Stimulated activated CD4-positive, alpha-beta T cell treated with anti-CD3 and anti-CD28 coated beads, Interleukin-1b, Interleukin-23, amount 100 ng/mL, for 4 hours (primary cell): ENCODE data around the gene CHST11.

ENCODE experiments used
- DNase-seq, 2 donors: peaks; one replicate each; pipeline ENCODE4 v3.0.0-alpha.2; 2020; ENCODE audit warnings: low read depth in 2 of 2

CHST11 gene

DNA sequence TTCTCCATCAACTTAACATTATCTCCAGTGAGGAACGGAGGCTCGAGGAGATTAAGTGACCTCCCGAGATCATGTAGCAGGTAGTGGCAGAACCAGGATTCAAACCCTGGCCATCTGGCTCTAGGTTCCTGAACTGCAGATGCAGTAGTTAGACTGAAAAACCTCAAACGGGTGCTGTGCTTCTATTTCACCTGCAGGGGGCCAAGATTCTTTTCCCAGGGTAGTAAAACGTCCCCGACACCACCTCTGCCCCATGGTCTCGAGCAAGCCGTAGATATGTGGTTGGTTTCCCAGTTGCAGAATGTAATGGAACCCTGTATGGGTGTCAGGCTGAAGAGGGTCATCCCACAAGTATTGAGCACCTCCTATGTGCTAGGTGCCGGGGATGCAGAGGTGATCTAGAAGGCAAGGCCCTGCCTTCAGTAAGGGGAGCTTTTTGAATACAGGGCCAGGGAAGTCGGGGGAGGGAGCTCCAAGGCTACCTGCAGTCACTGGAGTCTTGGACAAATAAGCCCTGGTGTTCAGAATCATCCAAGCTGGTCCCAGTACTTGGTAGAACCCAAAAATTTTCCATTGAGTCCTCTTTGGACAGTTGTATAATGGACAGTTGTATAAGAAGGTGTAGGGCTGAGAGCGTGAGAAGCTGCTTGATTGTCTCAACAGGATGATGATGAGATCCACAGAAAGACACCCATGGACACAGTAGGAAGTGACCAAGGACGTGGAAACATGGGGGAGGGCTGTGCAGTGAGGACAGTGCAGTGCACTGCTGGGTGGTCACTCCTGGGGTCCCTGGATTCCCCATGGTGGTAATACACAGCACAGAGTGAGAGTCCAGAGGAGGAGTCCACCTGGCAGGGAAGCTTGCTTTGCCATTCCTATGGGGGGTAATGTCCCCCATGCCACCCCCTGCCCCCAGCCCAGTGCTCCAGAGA is 197.2 kb downstream of the CHST11 start:
- DNase-seq: no peak

- no peak for DNase-seq
Measured at GRCh38 chr12:104654665-104655609, 198.2 kb downstream of the CHST11 start.

DNA sequence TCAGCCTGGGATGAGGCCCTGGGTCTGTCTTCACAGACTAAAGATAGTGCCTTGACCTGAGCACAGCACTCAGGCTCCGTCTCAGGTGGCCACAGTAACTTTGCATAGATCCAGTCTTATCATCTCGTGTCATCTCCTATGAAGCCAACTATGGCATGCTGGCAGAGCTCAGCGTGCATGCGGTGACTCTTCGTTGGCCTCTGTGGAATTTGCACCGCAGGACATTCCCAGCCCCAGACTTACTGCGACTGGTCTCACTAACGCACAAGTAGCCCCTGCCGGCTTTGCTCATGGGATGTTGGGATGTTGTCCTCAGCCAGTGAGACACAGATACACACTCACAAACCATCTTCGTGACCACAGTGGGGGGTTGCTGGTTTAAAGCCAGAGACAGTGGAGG is 199.6 kb downstream of the CHST11 start:
- DNase-seq: no peak

- no peak for DNase-seq
Measured at GRCh38 chr12:104656921-104657320, 200.2 kb downstream of the CHST11 start.

GRCh38 chr12:104657726-104658484 is 201.2 kb downstream of the CHST11 start:
- DNase-seq: no peak

- DNase-seq: no peak
Measured at GRCh38 chr12:104659058-104659457, 202.3 kb downstream of the CHST11 start.

- no peak for DNase-seq
Measured at GRCh38 chr12:104662203-104662602, 205.5 kb downstream of the CHST11 start.

DNA sequence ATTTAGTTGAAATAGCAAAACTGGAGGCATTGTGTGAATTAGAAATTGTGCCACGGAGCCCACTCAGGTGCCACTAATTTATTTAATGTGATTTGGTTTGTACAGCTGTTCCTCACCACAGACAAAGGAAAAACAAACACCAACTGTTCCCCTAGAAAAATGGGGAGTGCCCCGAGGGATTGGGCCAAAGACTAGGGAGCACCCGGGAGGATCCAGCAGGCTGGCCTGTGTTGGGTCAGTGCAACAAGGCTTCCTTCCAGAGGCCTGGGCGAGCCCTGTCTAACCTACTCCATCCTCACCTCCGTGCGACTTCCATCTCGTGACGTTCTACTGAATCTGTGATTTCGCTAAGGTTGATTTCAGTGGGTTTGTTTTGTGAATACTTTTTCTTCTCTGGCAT is 206.2 kb downstream of the CHST11 start:
- no peak for DNase-seq

- no peak for DNase-seq
Measured at GRCh38 chr12:104664351-104664750, 207.6 kb downstream of the CHST11 start.

- DNase-seq: no peak
Measured at GRCh38 chr12:104665296-104665695, 208.5 kb downstream of the CHST11 start.

GRCh38 chr12:104667139-104667538 is 210.4 kb downstream of the CHST11 start:
- DNase-seq: no peak

DNA sequence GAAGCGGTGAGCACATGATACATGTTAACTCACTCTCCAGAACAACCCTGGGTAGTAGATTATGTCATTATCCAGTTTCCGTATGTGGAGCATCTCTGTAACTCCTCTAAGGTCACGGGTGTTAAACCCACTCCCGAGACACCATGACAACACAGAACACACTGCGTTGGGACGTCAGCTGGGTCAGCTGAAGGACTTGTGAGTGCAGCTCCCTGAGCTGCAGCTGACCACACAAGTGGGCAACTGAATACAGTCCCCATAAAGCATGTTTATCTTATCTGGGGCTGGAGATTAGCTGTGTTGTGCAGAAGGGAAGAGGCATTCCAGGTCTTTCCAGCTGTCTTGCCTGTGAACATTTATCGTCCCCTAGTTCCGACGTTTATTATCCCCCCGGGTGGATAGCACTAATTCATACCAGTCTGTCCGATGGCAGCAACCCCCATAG is 211.5 kb downstream of the CHST11 start:
- DNase-seq: no peak

- no peak for DNase-seq
Measured at GRCh38 chr12:104669089-104669721, 212.5 kb downstream of the CHST11 start.

DNA sequence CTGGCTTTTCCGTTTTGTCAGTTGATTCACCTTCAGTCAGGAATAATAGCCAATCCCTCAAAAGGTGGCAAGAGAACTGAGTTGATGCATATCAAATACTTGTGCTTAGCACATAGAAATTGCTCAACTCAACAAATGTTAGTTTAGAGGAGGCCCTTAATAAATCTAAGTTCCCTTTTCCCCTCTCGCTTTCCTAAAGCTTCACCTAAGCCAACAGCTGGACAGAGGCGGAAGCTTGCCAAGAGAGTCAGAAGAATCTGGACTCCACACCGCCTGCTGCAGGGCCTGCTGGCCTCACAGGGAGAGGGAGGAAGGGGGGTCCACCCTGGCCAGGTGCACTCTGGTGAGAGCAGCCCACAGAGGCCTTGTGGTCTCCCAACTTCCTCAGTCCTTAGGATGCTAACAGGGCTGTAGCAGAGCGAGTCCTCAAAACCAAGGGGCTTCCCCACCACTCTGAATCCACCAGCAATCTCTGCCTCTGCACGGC is 213.1 kb downstream of the CHST11 start:
- DNase-seq: no peak

DNA sequence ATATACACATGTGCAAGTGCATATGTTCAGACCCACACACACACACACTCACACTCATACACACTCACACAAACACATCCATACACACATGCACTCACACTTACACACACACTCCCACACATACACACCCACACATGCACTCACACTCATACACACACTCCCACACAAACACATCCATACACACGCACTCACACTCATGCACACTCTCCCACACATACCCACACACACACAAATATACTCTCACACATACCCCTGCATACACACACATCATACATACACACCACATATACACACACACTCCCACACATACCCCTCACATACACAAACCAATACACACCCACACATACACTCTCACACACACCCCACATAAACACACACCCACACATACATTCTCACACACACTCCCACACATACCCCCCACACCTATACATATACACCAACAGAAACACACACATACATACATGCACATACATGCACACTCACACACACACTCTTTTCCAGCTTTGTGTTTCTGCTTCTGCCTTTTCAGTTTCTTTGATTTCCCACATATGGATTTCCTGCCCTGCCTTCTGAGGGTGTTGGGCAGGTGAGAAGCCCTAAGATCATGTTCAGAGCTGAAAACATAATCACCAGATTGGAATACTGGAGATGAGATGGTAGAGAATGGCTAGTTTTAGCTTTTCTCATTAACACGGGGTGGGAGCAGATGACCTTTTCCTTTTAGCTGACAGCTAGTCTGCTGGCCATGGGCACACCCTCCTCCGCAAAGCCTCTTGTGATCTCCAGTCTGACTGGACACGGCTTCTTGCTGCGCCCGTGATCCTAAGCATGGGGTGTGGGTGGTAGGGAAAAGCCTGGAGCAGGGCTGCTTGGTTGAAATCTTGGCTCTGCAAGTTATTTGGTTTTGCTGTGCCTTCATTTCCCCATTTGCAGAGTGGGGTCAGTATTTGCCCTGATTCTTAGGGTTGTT is 214.0 kb downstream of the CHST11 start:
- no peak for DNase-seq

DNA sequence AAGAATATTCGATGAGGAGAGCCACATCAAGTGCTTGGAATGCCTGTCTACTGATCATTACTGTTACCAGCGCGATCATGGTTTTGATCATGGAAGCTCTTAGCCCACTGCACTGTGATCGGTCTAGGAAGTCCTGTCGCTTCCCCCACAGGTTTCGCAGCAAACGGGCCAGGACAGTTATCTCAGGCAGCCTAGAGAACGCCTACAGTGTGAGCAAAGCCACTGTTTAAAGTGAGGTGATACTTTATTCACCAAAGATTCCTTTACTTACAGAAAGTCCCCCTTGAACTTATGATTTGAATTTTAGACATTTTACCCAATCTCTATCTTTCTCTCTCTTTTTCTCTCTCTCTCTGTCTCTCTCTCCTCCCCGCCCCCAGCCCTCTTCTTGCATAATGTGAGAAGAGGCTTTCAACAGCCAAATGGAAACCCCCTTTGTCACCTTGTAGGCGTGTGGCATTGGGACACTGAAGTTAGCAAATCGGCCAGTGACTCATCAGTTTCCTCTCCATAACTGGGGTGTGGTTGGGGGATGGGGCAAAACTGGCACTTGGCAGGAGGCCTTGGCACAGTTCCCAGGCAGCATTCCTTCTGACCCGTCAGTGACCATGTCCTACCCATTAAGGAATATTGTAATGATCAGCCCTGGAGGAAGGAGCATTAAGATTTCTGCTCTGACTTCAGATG is 214.8 kb downstream of the CHST11 start:
- DNase-seq: peak; percentile 69 to 77

DNA sequence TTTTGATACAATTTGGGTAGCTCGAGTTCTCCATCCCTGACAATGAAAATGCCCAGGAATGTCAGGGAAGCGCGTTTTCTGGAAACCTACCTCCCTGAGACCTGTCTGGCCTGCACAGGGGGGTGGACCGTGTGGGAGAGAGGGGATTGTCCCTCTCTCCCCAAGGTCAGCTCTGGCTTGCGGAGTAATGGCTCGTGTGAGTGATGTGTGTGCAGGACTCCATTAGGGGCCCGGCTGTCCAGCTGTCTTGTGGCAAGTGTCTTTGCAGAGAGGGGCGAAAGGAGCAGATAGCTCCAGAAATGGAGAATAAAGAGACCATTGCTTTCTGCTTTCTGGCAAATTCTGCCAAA is 215.3 kb downstream of the CHST11 start:
- DNase-seq: no peak

DNA sequence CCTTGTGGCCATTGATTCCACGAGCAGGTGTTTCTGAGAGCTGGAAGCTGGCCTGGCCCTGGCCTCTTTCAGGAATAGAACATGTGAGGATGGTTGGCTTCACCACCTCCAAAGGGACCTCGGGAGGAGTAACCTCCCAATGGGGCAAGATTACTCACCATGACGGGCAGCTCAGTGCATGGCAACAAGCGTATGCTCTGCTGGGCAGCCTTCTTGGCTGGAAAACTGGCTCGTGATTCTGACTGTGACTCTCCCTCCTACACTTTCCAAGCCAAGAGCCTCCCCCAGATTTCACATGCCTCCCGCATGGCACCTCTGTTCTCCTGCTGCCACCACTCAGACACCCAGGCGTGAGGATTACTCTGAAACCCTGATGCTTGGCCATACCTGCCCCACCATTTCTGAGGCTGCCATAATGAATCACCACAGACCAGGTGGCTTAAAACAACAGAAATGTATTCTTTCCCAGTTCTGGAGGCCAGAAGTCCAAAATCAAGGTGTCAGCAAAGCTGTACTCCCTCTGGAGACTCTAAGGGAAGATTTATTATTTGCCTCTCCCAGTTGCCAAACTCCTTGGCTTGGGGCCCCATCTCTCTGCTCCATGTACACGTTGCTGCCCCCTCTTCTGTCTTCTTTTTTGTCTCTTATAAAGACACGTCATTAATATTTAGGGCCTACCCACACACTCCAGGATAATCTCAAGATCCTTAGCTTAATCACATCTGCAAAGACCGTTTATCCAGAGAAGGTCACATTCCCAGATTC is 215.9 kb downstream of the CHST11 start:
- DNase-seq: no peak

DNA sequence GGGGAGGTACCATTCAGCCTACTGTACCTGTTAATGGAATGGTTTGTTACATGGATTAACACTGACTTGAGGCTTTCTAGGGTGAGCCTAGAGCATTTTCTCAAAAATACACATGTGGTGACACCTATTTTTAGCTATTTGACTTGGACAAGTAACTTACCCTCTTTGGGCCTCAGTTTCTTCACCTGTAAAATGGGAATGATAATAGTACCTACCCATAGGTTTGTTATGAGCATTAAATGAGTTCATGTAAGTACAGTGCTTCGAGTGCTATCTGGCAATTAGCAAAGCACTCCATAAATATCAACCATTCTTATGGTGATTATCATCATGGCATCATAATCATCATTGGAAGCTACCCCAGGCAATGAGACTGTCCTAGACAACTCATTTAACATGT is 216.5 kb downstream of the CHST11 start:
- no peak for DNase-seq
